Measurements from ENCODE around the gene CIT. TPM values are rescaled to one million over a fixed set of nuclear protein-coding genes. Genes with fewer than 3 reads are reported as not detected.
A peak's percentile ranks its signal among the peaks of the same experiment; 100 is the strongest.

Gene CIT
- total and polyA plus RNA-seq, 9 donors: 0.39 to 3.6 (median 1.7) TPM

DNA sequence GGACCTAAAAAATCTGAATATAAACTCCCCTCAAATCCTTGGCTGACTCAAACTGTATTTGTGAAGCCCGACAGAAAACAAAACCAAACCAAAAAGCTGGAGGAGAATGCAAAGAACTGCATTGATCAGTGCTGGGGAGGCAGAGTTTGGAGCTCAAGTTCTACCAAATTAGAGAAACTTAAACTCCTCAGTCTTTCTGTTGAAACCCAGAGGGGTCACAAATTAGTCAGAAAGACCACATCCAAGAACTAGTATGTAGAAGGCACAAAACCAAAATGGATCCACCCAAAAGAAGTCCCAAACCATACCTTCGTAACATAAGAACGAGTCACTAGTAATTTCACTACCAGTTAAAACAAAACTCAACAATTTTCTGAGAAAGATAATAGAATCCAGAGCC is 224.5 kb downstream of the CIT start:
- DNase-seq: no peak
- intact Hi-C loops (cut with DNase I): no loop called here
- Histone ChIP-seq H3K4me1 (ENCODE audit: insufficient read depth) (no peaks in the 10 kb centered on the region), H3K36me3 (no peaks in the 10 kb centered on the region), H3K27me3 (no peaks in the 10 kb centered on the region), H3K4me3 (no peak overlapping the region), H3K27ac (no peak overlapping the region), H3K9me3 (no peaks in the 10 kb centered on the region)
- TF ChIP-seq EP300 (IDR thresholded peaks at IDR 0.05): no peak
- TF ChIP-seq POLR2A (IDR thresholded peaks at IDR 0.05): no peak
- 62 to 83% (median 80%) methylated on average over 3 of the region's 3 CpGs for WGBS, 3 donors

GRCh38 chr12:119649202-119649808 is 227.8 kb downstream of the CIT start:
- no peak overlapping the region for H3K27ac ChIP-seq
- WGBS, 3 donors: 65 to 67% (median 66%) methylated on average over 4 of the region's 4 CpGs
- no peaks in the 10 kb centered on the region for H3K4me1 ChIP-seq (ENCODE audit: insufficient read depth)
- no peak for DNase-seq
- no peaks in the 10 kb centered on the region for H3K27me3 ChIP-seq
- TF ChIP-seq EP300 (IDR thresholded peaks at IDR 0.05) (no peak), POLR2A (IDR thresholded peaks at IDR 0.05) (no peak)
- TF ChIP-seq, protein P1, sequence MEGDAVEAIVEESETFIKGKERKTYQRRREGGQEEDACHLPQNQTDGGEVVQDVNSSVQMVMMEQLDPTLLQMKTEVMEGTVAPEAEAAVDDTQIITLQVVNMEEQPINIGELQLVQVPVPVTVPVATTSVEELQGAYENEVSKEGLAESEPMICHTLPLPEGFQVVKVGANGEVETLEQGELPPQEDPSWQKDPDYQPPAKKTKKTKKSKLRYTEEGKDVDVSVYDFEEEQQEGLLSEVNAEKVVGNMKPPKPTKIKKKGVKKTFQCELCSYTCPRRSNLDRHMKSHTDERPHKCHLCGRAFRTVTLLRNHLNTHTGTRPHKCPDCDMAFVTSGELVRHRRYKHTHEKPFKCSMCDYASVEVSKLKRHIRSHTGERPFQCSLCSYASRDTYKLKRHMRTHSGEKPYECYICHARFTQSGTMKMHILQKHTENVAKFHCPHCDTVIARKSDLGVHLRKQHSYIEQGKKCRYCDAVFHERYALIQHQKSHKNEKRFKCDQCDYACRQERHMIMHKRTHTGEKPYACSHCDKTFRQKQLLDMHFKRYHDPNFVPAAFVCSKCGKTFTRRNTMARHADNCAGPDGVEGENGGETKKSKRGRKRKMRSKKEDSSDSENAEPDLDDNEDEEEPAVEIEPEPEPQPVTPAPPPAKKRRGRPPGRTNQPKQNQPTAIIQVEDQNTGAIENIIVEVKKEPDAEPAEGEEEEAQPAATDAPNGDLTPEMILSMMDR (IDR thresholded peaks at IDR 0.05): peak in 1 of 3 donors; percentile 38
- intact Hi-C loops (cut with DNase I): no loop called here
- no peaks in the 10 kb centered on the region for H3K9me3 ChIP-seq
- no peak overlapping the region for H3K4me3 ChIP-seq
- H3K36me3 ChIP-seq: no peaks in the 10 kb centered on the region

DNA sequence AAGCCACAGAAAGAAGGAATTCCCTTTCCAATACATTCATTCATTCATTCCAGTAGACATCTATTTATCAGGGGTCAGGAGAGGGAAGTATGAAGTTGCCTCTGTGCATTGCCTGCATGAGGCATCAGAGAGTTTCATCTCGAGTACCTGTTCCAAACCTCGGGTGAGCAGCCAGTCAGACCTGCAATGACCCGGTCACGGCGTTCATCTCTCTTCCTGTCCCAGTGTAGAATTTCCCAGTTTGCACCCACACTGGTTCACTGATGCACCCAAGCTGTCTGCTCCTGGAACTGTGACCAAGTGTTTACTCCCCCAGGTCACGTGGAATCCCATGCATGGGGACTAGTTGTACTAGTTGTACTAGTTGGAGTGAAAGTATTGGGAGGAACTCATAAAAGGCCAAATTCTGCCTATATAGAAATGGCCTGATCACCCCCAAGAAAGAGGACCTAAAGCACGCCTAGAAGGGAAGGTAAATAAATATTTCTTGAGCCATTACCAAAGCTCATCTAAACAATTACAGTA is 231.5 kb downstream of the CIT start:
- intact Hi-C loops (cut with DNase I): no loop called here
- no peak overlapping the region for H3K27ac ChIP-seq
- WGBS, 3 donors: 77 to 85% (median 81%) methylated on average over 7 of the region's 7 CpGs
- no peak overlapping the region for H3K4me3 ChIP-seq
- H3K4me1 ChIP-seq (ENCODE audit: insufficient read depth): no peaks in the 10 kb centered on the region
- TF ChIP-seq POLR2A (IDR thresholded peaks at IDR 0.05) (no peak), EP300 (IDR thresholded peaks at IDR 0.05) (no peak)
- TF ChIP-seq, protein P1 (IDR thresholded peaks at IDR 0.05): no peak
- no peaks in the 10 kb centered on the region for H3K9me3 ChIP-seq
- H3K36me3 ChIP-seq: no peaks in the 10 kb centered on the region
- H3K27me3 ChIP-seq: no peaks in the 10 kb centered on the region
- no peak for DNase-seq

DNA sequence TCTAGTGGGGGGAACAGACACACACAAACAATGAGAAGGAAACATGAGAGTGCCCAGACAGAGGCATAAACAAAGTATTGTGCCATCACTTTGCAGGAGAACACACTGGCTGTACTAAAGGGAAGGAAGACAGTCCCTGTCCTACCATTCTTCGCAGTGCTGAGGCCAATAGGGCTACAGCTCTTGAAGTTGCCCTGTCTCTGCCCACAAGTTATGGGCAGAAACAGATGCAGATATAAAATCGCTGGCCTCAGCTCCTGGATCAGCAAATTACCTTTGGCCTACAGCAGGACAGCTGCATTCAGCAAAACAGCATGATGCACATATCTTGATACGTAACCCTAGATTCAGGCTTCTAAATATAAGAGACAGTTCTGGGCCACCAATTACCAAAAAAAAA is 232.2 kb downstream of the CIT start:
- TF ChIP-seq, protein P1 (IDR thresholded peaks at IDR 0.05): no peak
- TF ChIP-seq EP300 (IDR thresholded peaks at IDR 0.05) (no peak), POLR2A (IDR thresholded peaks at IDR 0.05) (no peak)
- H3K27me3 ChIP-seq: no peaks in the 10 kb centered on the region
- intact Hi-C loops (cut with DNase I): no loop called here
- no peak overlapping the region for H3K27ac ChIP-seq
- no peaks in the 10 kb centered on the region for H3K9me3 ChIP-seq
- H3K36me3 ChIP-seq: no peaks in the 10 kb centered on the region
- no peak for DNase-seq
- no peak overlapping the region for H3K4me3 ChIP-seq
- WGBS, 3 donors: 73 to 83% (median 80%) methylated on average over 3 of the region's 3 CpGs
- H3K4me1 ChIP-seq (ENCODE audit: insufficient read depth): no peaks in the 10 kb centered on the region

DNA sequence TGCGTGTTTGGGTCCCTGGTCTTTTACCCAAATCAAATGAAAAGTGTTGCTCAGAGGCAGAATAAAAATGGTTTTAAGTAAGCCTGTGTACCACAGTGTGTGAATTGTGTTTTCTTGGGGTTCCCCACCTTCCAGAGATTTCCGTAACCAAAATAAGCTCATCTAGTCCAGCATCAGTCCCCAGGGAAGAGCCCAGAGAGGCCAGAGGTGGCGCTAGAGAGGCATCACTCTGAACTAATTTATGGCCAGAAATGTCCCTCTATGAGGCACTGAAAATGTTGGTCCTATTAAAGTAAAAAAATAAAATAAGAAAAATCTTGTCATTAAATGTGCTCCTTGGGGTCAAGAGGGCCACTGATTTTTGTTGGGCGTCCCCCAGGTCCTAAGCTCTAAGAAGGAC is 234.1 kb downstream of the CIT start:
- no peaks in the 10 kb centered on the region for H3K27me3 ChIP-seq
- TF ChIP-seq, protein P1 (IDR thresholded peaks at IDR 0.05): no peak
- TF ChIP-seq POLR2A (IDR thresholded peaks at IDR 0.05) (no peak), EP300 (IDR thresholded peaks at IDR 0.05) (no peak)
- H3K4me1 ChIP-seq (ENCODE audit: insufficient read depth): no peaks in the 10 kb centered on the region
- intact Hi-C loops (cut with DNase I): no loop called here
- H3K9me3 ChIP-seq: no peaks in the 10 kb centered on the region
- no peaks in the 10 kb centered on the region for H3K36me3 ChIP-seq
- WGBS, 3 donors: 70 to 72% (median 72%) methylated on average over 4 of the region's 4 CpGs
- H3K4me3 ChIP-seq: no peak overlapping the region
- no peak for DNase-seq
- H3K27ac ChIP-seq: no peak overlapping the region
